Inflammatory macrophage treated with lipopolysaccharide for 4 hours (primary cell): ENCODE results near the gene ASB10.

ENCODE experiments used
- DNase-seq: peaks from one replicate; pipeline ENCODE4 v3.0.0-alpha.2; 2020

ASB10 gene

DNA sequence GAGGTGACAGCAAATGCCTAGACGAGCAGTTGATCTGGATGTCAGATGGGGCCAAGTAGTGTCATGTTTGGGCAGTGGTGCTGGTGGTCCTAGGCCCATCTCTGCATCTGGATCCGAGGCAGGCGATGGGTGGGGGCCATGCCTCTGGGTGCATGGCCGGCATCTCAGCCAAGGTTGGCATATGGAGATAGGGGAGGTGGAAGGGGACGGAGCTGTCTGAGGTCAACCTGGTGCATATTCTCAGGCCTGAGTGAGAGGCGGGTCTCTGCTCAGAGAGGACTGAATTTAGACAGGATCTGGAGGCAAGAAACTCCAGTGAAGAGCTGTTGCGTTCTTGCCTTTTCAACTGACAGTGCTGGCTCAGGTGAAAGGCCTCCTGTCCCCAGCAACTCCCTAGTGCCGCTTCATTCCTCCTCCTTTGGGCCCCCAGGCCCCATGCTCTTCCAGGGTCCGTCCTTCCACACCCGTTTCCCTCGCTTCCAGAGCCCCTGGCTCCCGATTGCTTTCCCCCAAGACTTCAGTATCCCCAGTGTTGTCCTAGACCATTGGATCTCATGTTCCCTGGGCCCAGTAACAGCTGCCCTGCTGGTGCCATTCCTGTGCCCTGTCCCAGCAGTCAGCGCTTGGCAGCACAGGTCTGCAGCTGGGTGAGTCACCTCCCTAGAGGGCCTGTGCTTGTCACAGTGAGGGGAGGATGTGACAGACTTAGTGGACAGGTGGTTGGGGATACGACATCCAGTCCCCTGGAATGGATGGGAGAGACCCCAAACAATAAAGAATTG, 52.1 kb downstream of the ASB10 start:
- DNase-seq: no peak

DNA sequence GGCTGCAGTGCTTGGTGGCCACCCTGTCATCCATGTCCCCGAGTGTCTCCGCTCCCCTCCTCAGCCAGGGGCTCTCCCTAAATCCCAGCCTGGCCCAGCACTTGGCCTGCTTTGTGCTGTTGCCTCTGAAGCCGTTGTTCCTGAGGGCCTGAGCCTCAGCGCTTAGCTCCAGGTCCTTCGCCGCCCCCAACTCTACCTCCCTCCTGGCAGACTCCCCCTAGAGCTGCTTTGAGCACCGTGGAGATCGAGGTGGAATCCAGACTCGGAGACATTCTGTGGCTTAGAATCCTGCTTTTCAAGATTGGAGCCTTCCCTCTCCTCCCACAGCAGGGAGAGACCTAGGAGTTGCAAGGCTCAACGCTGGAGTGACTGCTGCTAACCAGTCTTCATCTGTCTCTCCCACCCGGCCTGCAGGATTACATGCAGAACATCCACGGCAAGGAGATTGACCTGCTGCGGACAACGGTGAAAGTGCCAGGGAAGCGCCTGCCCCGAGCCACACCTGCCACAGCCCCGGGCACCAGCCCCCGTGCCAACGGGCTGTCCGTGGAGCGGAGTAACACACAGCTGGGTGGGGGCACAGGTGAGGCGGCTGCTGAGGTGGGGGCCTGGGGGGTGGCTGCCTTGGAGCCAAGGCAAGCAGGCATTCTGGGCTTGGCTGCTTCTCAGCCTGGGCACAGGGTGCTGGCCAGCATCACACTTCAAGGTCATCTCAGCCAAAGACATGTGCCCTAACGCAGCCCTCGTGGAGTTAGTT, 52.9 kb downstream of the ASB10 start:
- no peak for DNase-seq

DNA sequence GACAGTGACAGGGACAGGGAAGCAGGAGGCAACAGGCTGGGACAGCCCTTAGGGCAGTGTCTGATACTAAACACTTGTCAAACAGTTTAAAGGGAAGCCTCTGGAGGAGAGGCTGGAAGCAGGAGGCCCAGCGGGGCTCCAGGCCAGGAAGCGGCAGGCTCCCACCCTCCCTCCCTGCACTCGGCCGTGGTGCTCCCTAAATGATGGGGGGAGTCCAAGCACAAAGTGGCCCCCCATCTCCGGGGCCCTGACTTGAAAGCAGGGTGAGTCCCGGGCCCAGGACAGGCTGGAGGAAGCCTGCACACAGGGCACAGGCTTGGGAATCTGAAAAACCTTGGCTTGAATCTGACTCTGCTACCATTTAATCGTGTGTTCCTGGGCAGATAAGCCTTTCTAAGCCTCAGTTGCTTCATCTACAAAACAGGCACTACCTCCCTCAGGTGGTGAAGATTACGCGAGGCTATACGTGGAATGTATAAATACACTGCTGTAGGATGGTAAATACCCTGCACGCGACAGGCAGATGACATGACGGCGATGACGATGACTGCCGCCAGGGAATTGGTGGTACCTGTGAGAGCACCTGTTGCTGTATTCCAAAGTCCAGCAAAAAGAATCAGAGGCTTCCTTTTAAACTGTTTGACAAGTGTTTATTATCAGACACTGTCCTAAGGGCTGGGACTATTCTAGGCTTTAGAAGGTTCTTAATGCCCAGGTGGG, 53.6 kb downstream of the ASB10 start:
- DNase-seq: no peak

- DNase-seq: no peak
Measured at GRCh38 chr7:151132461-151133205, 54.4 kb downstream of the ASB10 start.

DNA sequence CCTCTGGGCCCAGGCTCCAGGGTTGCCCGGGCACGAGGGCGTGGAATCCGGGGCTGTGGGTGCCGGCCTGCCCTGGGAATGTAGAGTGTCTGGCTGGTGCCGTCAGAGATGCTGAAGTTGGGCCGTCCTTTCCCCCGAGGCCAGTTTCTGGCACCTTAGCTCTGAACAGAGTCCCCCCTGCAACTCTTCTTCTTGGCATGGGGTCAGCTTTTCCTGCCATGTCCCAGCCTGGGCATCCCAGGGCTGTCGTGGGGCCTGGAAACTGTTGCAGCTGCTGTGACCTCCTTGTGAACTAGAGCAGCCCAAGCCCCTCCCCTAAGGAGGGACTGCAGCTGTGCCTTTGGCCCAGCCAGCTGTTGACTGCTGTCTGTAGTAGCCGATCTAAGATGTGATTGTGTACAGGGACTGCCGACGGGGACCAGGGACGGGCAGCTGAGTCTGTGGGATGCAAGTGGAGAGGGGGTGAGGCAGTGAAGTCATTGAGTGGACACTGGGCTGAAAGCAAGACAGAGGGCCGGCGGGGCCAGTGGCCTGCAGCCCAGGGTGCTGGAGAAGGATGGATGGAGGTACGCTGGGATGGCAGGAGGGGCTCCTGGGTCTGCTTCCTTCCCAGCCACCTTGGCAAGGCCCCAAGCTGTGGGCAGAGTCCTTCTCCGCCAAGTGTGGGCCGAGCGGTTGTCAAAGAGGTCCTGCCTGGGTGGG, 55.3 kb downstream of the ASB10 start:
- DNase-seq: no peak

DNA sequence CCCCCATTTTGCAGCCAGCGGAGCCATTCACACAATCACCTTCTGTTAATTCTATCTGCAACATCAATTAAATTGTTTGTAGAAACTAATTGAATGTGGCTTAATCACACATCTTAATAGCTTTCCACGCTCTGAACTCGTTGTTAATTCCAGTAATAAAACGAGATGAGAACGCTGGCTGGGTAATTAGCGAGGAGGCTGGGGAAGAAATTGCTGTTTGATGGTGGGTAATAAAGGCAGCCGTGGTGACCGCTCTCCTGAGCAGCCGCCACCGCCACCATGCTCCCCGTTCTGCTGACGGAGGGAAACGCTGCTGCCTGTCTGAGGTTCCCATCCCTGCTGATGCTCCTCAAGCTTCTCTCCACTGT, 55.8 kb downstream of the ASB10 start:
- DNase-seq: no peak

DNA sequence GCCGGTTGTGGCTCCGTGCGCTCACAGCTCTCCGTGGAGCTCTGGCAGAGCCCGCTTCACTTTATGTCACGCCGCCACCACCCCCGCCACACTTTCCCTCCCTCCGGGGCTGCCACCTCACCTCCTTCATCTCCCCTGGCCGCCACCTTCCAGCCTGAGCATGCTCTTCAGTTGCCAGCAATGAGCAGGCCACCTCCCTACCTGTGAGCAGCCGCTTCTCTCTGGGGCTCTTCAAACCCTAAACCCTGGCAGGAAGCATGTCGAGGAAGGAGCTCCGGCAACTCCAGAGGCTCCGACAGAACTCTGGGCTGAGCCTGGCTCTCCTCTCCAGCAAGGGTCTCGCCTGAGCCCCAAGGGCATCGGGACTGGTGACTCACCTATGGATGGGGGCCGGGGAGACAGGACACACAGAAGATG, 56.3 kb downstream of the ASB10 start:
- DNase-seq: no peak

- DNase-seq: no peak
Measured at GRCh38 chr7:151129960-151130591, 57.0 kb downstream of the ASB10 start.

DNA sequence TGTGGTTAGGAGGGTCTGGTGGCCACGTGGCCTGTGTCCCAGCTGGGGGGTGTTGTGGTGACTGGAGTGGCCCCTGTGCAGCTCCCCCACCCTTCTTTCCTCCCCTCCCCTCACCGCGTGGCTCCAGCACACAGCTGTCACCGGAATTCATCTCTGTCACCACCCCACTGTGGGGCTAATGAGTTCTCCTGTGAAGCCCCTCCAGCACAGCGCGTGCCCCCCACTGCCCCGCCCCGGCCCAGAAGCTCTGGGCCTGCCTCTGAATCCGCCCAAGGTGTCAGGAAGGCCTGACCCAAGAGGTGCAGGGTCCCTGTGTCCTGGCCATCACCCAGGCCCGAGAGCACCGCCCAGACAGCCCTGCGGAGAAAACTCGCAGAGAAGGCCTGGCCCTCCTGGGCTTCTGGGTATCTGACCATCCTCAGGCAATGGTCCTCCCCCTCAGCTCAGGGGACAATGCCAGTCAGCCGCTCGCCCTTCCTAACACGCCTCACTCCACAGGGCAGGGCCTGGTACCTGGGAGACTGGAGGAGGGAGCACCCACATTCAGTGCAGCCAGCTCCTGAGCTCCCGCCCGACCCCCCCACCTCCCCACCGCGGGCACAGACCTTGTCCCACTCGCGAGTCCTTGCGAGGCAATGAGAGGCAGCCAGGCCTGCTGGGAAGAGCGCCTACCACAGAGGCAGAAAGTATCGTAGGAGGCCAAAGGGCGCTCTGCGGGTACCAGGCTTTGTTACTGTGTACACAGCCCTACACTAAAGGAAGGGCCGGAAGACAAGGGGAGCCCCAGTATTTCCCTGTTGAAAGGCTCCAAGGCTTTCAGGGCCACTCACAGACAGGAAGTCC, 57.7 kb downstream of the ASB10 start:
- no peak for DNase-seq

GRCh38 chr7:151128716-151129115, 58.3 kb downstream of the ASB10 start:
- DNase-seq: no peak

GRCh38 chr7:151128144-151128543, 58.9 kb downstream of the ASB10 start:
- no peak for DNase-seq

GRCh38 chr7:151126491-151127137, 60.4 kb downstream of the ASB10 start:
- DNase-seq: no peak

GRCh38 chr7:151125846-151126481, 61.1 kb downstream of the ASB10 start:
- no peak for DNase-seq
